ENCODE data around the gene GLB1L2. TPM values are rescaled to one million over a fixed set of nuclear protein-coding genes. Genes with fewer than 3 reads are reported as not detected.

Gene GLB1L2
- total and polyA plus RNA-seq, 2 of the 4 experiments (the other 2 are of a cell fraction), result under 0.01 to 0.26 TPM

- intact Hi-C loops (cut with micrococcal nuclease) (no loop called here), dilution Hi-C loops (cut with HindIII; ENCODE audit: low sequenced_read_pairs, unreplicated experiment) (no loop called here), in situ Hi-C loops (cut with MboI; ENCODE audit: low sequenced_read_pairs) (no loop called here)
- Histone ChIP-seq H2BK5ac (ENCODE audit: low read depth, low read length, poor library complexity, severe bottlenecking) (no peak overlapping the region), H4K91ac (ENCODE audit: insufficient read depth, low read depth, low read length) (no peak overlapping the region), H3K4me3 (ENCODE audit: insufficient read depth, low read depth, low read length) (no peak overlapping the region), H3K27me3 (ENCODE audit: control insufficient read depth, insufficient read depth, low read length) (no peaks in the 10 kb centered on the region), H3K27ac (ENCODE audit: insufficient read depth, low read length) (no peak overlapping the region), H3K79me1 (ENCODE audit: low read depth in 1 of 2, low read length in 2 of 2) (no peaks in the 10 kb centered on the region), H2AK5ac (ENCODE audit: low read depth, low read length) (no peak overlapping the region), H3K14ac (replicated peaks; ENCODE audit: low read depth, low read length) (no peak overlapping the region), H4K5ac (ENCODE audit: low read depth, low read length) (no peak overlapping the region), H3K4me2 (ENCODE audit: low read depth, low read length) (no peak overlapping the region), H2AK9ac (replicated peaks; ENCODE audit: low read depth, low read length, poor library complexity) (peak overlapping the region; percentile 42), H3K4me1 (ENCODE audit: control insufficient read depth, insufficient read depth, low read length) (no peaks in the 10 kb centered on the region), H3K23ac (ENCODE audit: low read depth, low read length) (no peak overlapping the region), H3K56ac (ENCODE audit: extremely low read depth, insufficient read depth, low read length) (no peak overlapping the region), H3K4ac (ENCODE audit: low read depth, low read length) (no peak overlapping the region), H3K18ac (ENCODE audit: low read depth, low read length) (no peak overlapping the region), H3K9ac (ENCODE audit: low read depth, low read length) (no peak overlapping the region), H2BK120ac (ENCODE audit: low read depth, low read length) (no peak overlapping the region), H3K9me3 (ENCODE audit: control insufficient read depth, insufficient read depth, low read length) (peaks cover 54% of the 10 kb centered on the region), H3K9me1 (ENCODE audit: insufficient read depth, low read length) (no peaks in the 10 kb centered on the region), H4K20me1 (ENCODE audit: insufficient read depth, low read length) (no peaks in the 10 kb centered on the region), H3K36me3 (ENCODE audit: control insufficient read depth, insufficient read depth, low read length) (no peaks in the 10 kb centered on the region), H4K8ac (ENCODE audit: low read depth in 2 of 2, low read length in 2 of 2) (no peak overlapping the region), H2BK15ac (ENCODE audit: low read depth, low read length) (no peak overlapping the region), H2BK20ac (ENCODE audit: low read depth, low read length) (no peak overlapping the region), H2AFZ (replicated peaks; ENCODE audit: low read length, poor library complexity) (no peak overlapping the region)
- ATAC-seq (ENCODE audit: low read depth) (no peak), DNase-seq (no peak)
- ChIA-PET CTCF (no interaction called here), POLR2A (ENCODE audit: unreplicated experiment) (no interaction called here)
- TF ChIP-seq FOS (IDR thresholded peaks at IDR 0.05; ENCODE audit: low read depth, low read length), result no peak
- no peak for TF ChIP-seq CHD1 (IDR thresholded peaks at IDR 0.05; ENCODE audit: low read depth, low read length)
- BruUV-seq (replicated peaks), result no TSS peak
- WGBS, 2 experiments (ENCODE audit: extremely low coverage in 2 of 2, insufficient read length in 1 of 2), result 65% methylated on average over 10 of the region's 15 CpGs; no CpG with 5 or more reads in 1 of the 2 experiments
Measured at GRCh38 chr11:134385171-134385570, 53.4 kb downstream of the GLB1L2 start.
